ENCODE results near the gene ADIPOR2.

Gene ADIPOR2

GRCh38 chr12:1797011-1797901 is 106.4 kb downstream of the ADIPOR2 start:
- Histone ChIP-seq H2AFZ (ENCODE audit: low read depth, low read length) (peak overlapping the region; percentile 100), H3K27me3 (ENCODE audit: insufficient read depth, low read length, poor library complexity) (no peaks in the 10 kb centered on the region), H4K20me1 (ENCODE audit: insufficient read depth, low read length) (no peaks in the 10 kb centered on the region; the same call in 1 of the 2 replicates), H3K4me3 (ENCODE audit: low read depth in 1 of 2, low read length in 2 of 2) (peak overlapping the region in 1 of 2 experiments; percentile 59; a peak in 2 of 4 replicates), H3K4me2 (ENCODE audit: insufficient read depth, low read length) (peak overlapping the region; percentile 78), H3K4me1 (ENCODE audit: insufficient read depth, low read length) (peaks cover 18% of the 10 kb centered on the region), H3K36me3 (ENCODE audit: insufficient read depth, low read length) (no peaks in the 10 kb centered on the region), H3K79me2 (ENCODE audit: insufficient read depth, low read length) (no peaks in the 10 kb centered on the region), H3K9ac (ENCODE audit: low read depth, low read length) (peak overlapping the region; percentile 64; the same call in 1 of the 2 replicates), H3K27ac (ENCODE audit: low read length) (no peak overlapping the region), H3K9me3 (ENCODE audit: insufficient read depth, low read length, severe bottlenecking) (no peaks in the 10 kb centered on the region)
- ATAC-seq (ENCODE audit: insufficient read depth, low read depth) (no peak), DNase-seq (no peak)
- TF ChIP-seq, protein P1, sequence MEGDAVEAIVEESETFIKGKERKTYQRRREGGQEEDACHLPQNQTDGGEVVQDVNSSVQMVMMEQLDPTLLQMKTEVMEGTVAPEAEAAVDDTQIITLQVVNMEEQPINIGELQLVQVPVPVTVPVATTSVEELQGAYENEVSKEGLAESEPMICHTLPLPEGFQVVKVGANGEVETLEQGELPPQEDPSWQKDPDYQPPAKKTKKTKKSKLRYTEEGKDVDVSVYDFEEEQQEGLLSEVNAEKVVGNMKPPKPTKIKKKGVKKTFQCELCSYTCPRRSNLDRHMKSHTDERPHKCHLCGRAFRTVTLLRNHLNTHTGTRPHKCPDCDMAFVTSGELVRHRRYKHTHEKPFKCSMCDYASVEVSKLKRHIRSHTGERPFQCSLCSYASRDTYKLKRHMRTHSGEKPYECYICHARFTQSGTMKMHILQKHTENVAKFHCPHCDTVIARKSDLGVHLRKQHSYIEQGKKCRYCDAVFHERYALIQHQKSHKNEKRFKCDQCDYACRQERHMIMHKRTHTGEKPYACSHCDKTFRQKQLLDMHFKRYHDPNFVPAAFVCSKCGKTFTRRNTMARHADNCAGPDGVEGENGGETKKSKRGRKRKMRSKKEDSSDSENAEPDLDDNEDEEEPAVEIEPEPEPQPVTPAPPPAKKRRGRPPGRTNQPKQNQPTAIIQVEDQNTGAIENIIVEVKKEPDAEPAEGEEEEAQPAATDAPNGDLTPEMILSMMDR (IDR thresholded peaks at IDR 0.05; ENCODE audit: borderline replicate concordance, extremely low read depth, low read length, poor library complexity, severe bottlenecking) = no peak
- no peak for TF ChIP-seq EZH2 (IDR thresholded peaks at IDR 0.05; ENCODE audit: borderline replicate concordance, low read depth, low read length, severe bottlenecking)

GRCh38 chr12:1797991-1798640 is 107.2 kb downstream of the ADIPOR2 start:
- H4K20me1 ChIP-seq (ENCODE audit: insufficient read depth, low read length) = no peaks in the 10 kb centered on the region; the same call in 1 of the 2 replicates
- H3K4me1 ChIP-seq (ENCODE audit: insufficient read depth, low read length) = peaks cover 18% of the 10 kb centered on the region
- H3K4me2 ChIP-seq (ENCODE audit: insufficient read depth, low read length) = no peak overlapping the region
- TF ChIP-seq, protein P1 (IDR thresholded peaks at IDR 0.05; ENCODE audit: borderline replicate concordance, extremely low read depth, low read length, poor library complexity, severe bottlenecking) = no peak
- no peaks in the 10 kb centered on the region for H3K27me3 ChIP-seq (ENCODE audit: insufficient read depth, low read length, poor library complexity)
- H2AFZ ChIP-seq (ENCODE audit: low read depth, low read length) = no peak overlapping the region
- no peak overlapping the region for H3K27ac ChIP-seq (ENCODE audit: low read length)
- no peaks in the 10 kb centered on the region for H3K9me3 ChIP-seq (ENCODE audit: insufficient read depth, low read length, severe bottlenecking)
- DNase-seq (no peak), ATAC-seq (ENCODE audit: insufficient read depth, low read depth) (no peak)
- H3K79me2 ChIP-seq (ENCODE audit: insufficient read depth, low read length) = no peaks in the 10 kb centered on the region
- no peak overlapping the region for H3K9ac ChIP-seq (ENCODE audit: low read depth, low read length)
- no peak overlapping the region for H3K4me3 ChIP-seq (ENCODE audit: low read depth in 1 of 2, low read length in 2 of 2)
- H3K36me3 ChIP-seq (ENCODE audit: insufficient read depth, low read length) = no peaks in the 10 kb centered on the region

- Histone ChIP-seq H3K4me3 (ENCODE audit: low read depth in 1 of 2, low read length in 2 of 2) (no peak overlapping the region), H3K36me3 (ENCODE audit: insufficient read depth, low read length) (no peaks in the 10 kb centered on the region), H4K20me1 (ENCODE audit: insufficient read depth, low read length) (no peaks in the 10 kb centered on the region; the same call in 1 of the 2 replicates), H3K27me3 (ENCODE audit: insufficient read depth, low read length, poor library complexity) (no peaks in the 10 kb centered on the region), H3K9me3 (ENCODE audit: insufficient read depth, low read length, severe bottlenecking) (no peaks in the 10 kb centered on the region), H3K79me2 (ENCODE audit: insufficient read depth, low read length) (no peaks in the 10 kb centered on the region), H3K4me2 (ENCODE audit: insufficient read depth, low read length) (no peak overlapping the region), H3K4me1 (ENCODE audit: insufficient read depth, low read length) (peaks cover 18% of the 10 kb centered on the region), H3K27ac (ENCODE audit: low read length) (no peak overlapping the region), H3K9ac (ENCODE audit: low read depth, low read length) (no peak overlapping the region), H2AFZ (ENCODE audit: low read depth, low read length) (no peak overlapping the region)
- DNase-seq (no peak), ATAC-seq (ENCODE audit: insufficient read depth, low read depth) (no peak)
- TF ChIP-seq, protein P1 (IDR thresholded peaks at IDR 0.05; ENCODE audit: borderline replicate concordance, extremely low read depth, low read length, poor library complexity, severe bottlenecking) = no peak
- TF ChIP-seq EZH2 (IDR thresholded peaks at IDR 0.05; ENCODE audit: borderline replicate concordance, low read depth, low read length, severe bottlenecking) = no peak
Measured at GRCh38 chr12:1798641-1799020, 107.8 kb downstream of the ADIPOR2 start.

Data from DND-41 (cell line).